NCI-H524 (cell line): ENCODE data around the gene GXYLT1.
"Not testable (repeated sequence)": the region's sequence is repeated elsewhere in the genome, so short reads cannot be mapped to it uniquely, and the experiment has no call there.

ENCODE experiments used
- DNase-seq, 2 experiments: peaks; one replicate each; lab custom pipeline; 2025; lab: John Stamatoyannopoulos, UW

The GXYLT1 gene

GRCh38 chr12:42143452-42144157 lies 1.1 kb downstream of the GXYLT1 start:
- DNase-seq: peak in 1 of 2 experiments; percentile 40

- no peak for DNase-seq
Measured at GRCh38 chr12:42141981-42142606, 2.6 kb downstream of the GXYLT1 start.

DNA sequence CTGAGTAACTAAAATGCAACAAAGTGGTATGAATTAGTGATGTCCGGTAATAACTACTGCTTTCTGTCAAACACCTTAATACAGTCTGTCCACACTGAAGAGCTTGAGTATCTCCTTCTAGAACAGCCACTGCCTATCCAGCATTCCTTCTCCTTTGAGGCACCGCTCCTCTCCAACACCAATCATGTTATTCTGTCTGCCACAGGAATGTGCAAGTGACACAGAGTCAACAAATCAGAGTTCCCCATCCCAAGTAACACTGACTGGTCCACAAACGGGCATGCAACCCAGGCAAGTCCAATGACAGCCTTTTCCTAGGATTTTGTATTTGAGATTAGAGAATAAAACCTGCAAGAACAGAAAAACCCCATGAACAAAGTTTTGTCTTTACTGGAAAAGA lies 3.8 kb downstream of the GXYLT1 start:
- DNase-seq: no peak

DNA sequence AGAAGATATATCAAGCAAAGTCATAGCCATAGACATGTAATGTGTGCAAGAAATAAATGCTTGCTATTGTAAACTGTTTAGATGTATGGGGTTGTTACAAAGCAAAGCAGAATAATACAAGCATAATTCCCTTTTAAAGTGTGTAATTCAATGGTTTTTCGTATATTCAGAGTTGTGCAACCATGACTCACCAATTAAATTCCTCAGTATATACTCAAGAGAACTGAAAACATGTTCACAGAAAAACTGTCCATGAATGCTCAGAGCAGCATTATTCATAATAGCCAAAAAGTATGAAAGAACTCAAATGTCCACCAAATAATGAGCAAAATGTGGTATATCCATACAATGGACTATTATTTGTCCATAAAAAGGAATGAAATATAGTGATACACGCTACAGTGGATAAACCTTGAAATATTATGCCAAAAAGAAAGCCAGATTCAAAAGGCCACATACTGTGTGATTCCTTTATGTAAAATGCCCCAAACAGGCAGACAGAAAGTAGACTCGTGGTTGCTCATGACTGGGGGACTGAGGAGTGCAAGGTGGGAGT lies 9.3 kb downstream of the GXYLT1 start:
- no peak for DNase-seq

DNA sequence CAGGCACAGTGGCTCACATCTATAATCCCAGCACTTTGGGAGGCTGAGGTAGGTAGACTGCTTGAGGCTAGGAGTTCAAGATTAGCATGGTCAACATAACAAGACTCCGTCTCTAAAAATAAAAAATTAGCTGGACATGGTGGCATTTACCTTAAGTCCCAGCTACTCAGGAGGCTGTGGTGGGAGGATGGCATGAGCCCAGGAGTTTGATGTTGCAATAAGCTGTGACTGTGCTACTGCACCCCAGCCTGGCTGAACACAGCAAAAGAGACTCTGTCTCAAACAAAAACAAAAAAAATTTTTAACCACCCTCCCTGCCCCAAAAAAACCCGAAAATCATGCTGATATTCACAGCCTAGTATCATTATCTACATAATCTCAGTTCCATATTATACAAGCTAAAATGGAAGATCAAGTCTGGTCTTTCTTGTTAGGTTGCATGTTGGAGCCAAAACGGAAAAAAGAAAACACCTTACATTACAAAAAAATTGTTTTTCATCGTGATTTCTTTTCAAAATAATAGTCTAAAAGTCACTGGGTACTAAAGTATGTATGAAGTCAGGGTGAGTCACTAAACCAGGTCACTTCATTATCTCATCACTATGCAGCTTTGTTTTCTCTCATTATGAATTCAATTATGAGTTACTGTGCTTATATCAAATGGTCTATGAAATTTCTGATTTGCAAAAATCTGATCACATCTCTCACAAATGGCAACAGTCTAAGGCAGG lies 13.8 kb downstream of the GXYLT1 start:
- no peak for DNase-seq

- peak; percentile 55 to 72 for DNase-seq
Measured at GRCh38 chr12:42129595-42130204, 15.0 kb downstream of the GXYLT1 start.

GRCh38 chr12:42128888-42129287 lies 15.8 kb downstream of the GXYLT1 start:
- DNase-seq: no peak

DNA sequence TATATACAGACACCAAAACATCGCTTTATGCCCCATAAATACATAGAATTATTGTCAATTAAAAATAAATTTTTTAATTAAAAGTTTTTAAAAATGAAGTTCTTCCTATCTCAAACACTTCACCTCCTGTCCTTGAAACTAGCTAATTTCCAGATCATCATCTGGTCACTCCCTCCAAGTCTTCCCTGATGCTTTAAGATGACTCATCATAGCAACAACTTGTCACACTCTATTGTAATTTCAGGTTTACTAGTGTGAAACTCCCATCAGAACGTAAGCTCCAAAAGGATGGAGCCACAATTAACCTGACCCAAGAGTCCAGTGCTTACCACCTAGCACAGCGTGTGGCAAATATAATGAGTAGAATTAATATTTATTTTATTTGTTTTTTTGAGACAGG lies 16.3 kb downstream of the GXYLT1 start:
- no peak for DNase-seq

GRCh38 chr12:42126963-42127362 lies 17.7 kb downstream of the GXYLT1 start:
- no peak for DNase-seq

DNA sequence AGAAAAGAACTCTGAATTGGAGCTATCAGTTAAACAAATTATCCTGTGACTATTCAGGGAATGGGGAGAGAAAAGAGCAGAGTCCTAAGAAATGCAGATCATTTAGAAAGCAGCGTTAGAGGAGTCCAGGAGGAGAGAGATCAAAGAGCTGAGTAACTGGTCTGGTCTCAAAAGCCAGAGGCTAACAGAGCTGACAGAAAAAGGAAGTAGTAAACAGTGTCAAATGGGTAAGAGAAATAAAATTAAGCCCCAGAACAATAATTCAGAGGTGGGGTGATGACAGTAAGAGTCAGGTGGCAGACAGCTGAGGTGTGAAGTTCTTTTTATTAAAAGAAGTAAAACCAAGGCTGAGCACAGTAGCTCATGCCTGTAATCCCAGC lies 19.3 kb downstream of the GXYLT1 start:
- no peak for DNase-seq

DNA sequence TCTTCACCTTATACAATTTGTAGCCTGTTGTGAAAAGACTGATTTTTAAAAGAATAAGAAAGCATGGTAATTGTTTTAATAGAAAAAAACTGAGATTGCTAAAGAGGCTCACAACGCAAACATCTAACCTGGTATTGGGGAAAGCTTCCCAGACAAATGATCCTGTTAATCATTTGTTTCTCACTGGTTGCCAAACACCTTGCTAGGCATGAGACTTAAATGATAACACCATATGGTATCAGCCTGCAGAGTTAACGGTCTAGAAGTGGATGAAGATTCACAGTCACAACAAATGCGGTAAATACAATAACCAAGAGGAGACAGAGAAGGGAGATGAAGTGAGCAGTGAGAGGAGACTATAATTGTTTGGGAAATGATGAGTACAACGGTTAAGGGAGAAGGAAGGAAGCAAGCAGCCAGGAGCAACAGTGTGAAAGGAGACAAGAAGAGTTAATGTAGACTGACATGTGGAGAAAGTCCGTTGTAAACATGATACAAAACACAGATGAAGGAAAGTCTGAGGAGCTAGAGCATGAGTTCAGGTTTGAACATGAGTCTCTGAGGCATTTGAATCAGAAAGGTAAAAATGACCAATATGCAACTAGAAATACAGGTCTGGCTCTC lies 19.8 kb downstream of the GXYLT1 start:
- DNase-seq: peak; percentile 20 to 73

DNA sequence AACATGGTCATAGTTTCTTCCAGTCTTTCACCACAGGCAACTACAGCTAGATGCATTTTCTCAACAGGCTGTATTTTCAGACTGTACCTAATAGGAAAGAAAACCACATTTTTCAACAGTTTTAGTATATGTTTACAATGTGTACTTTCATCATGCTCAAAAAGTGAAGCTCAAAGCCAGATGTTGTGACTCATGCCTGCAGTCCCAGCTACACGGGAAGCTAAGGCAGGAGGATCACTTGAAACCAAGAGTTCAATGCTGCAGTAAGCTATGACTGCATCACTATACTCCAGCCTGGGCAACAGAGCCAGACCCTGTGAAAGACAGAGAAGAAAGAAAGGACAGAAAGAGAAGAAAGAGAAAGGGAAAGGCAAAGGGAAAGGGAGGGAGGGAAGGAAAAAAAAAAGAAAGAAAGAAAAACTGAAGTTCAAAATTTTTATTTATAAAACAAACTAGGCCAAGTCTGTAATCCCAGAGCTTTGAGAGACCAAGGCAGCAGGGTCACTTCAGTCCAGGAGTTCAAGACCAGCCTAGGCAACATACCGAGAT lies 25.5 kb downstream of the GXYLT1 start:
- no peak for DNase-seq

GRCh38 chr12:42118136-42118879 lies 26.4 kb downstream of the GXYLT1 start:
- no peak for DNase-seq

DNA sequence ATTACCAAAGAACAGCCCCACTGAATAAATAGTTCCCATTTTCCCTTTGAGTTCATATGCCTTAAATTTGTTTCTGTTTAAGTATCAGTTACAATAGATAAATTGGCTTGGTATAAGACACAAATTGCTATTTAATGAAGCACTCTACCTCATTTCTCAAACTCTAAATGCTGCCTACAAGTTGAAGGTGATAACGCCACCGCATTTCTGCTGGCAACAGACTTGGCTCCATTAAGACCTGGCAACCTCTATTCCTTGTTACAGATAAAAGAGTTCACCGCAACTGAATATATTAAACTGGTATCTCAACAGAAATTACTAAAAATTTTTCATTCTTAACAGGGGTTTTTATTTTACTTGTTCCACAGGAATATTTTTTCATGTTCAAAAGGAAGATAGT lies 35.6 kb downstream of the GXYLT1 start:
- DNase-seq: no peak

DNA sequence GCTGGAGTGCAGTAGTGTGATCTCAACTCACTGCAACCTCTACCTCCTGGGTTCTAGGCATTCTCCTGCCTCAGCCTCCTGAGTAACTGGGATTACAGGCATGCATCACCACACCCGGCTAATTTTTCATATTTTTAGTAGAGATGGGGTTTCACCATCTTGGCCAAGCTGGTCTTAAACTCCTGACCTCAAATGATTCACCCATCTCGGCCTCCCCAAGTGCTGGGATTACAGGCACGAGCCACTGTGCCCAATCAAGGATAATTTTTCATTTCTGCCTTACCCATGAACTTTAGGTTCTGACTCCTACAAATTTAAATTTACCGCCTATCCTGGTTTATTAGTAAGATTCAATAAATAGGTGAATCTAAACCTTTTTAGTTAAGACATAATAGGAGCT lies 37.9 kb downstream of the GXYLT1 start:
- DNase-seq: not testable (repeated sequence)

GRCh38 chr12:42104784-42105183 lies 39.9 kb downstream of the GXYLT1 start:
- no peak for DNase-seq

DNA sequence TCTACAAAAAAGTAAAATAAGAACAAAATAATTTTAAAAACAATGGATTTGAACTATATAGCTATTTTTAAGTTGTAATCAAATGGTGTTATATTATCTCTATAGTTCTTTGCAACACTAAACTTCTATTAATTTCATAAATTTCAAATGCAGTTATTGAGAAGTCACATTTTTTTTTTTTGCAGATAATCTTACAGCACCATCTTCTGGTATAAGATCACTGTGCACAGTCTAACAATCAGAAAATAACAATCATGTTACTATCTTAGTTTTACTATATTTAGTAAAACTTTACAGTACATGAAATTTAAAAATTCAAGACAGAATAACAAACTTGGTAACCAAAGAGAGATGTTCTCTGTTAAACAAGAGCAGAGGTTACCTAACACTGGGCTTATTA lies 40.6 kb downstream of the GXYLT1 start:
- DNase-seq: no peak

GRCh38 chr12:42103155-42103554 lies 41.5 kb downstream of the GXYLT1 start:
- no peak for DNase-seq

DNA sequence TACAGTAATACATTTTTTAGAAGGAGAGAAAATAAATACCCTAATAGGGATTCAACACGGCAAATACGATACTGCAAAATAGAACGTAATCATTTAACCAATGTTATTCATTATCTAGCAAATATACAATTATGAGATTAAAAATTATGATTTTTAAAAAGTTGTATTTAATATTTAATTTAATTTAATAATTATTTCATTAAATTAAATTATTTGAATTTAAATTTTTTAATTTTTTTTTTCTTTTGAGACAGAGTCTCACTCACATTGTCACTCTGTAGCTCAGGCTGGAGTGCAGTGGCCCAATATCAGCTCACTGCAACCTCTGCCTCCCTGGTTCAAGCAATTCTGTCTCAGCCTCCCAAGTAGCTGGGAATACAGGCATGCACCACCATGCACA lies 42.0 kb downstream of the GXYLT1 start:
- no peak for DNase-seq

GRCh38 chr12:42099433-42099832 lies 45.2 kb downstream of the GXYLT1 start:
- no peak for DNase-seq

DNA sequence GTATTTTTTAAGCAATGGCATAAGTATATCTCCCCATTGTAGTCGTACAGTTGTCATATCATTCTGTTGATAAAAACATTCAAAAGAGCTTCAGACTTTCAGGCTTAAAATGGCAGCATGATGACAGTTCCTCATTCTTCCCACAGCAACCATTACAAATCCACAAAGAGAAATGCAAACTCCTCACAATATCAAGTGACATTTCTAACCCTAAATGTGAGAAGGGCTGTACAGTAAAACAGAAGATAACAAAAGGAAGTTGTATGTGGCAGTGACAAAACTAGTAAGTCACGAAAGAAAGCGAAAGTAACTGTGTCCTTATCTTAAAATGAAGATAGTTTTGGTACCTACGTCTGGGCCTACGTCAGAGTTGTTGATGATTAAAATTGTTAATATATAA lies 46.7 kb downstream of the GXYLT1 start:
- DNase-seq: no peak
